GM21723 (cell line): ENCODE data around the gene ACKR3.

ENCODE experiments used
- ATAC-seq: cut with Tn5 transposase; IDR thresholded peaks from one replicate; pipeline ENCODE4 v1.9.1; 2021; ENCODE audit warnings: mild to moderate bottlenecking, moderate library complexity; ENCODE audit not compliant: unreplicated experiment

The ACKR3 gene

DNA sequence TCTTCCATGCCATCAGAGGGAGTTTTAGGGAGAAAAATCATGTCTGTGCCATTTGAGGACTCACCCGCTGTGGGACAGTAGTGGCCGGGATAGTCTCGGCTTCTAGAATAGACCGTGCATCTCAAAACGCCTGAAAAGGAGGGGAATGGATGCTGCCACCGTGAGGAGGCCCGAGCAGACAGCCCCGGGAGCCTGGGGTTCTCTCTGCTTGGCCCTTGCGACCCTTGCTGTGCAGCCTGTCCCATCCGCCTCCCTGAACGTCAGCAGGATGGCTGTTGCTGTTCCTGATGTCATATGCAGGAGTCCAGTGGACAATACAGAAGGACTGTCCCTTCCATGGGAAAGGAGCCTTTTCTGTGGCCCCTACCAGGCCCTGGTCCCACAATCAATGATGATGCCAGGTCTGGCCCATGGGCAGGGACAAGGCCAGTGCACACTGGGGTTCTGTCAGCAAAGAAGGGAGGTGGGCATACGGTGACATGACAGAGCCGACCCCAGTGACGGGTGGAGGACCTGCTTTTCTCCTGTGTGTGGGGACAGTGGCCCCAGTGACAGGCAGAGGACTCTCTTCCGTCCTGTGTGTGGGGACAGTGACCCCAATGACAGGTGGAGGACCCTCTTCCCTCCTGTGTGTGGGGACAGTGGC lies 58.8 kb downstream of the ACKR3 start:
- no peak for ATAC-seq

DNA sequence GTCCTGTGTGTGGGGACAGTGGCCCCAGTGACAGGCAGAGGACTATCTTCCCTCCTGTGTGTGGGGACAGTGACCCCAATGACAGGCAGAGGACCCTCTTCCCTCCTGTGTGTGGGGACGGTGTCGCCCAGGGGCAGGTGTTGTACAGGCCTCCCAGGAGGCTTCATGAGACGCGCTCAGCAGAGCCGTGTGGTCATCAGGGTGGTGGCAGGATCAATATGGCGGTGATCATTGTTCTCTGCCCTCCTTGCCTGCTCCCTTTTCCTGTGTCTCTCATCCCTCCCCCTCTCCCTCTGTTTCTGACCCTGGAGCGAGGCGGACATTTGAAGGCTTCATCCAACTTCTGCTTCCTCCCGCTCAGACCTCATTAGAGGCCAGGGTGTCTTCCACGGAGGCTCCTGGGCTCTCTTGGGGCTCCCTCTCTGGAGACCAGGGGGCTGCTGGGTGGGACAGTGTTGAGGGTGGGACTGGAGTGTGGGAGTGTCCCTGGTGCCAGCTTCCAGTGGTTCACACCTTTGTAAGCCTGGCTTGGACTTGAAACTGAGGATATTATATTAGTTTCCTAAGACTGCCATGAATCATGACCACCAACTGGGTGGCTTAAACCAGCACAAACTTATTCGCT lies 59.5 kb downstream of the ACKR3 start:
- ATAC-seq = no peak

DNA sequence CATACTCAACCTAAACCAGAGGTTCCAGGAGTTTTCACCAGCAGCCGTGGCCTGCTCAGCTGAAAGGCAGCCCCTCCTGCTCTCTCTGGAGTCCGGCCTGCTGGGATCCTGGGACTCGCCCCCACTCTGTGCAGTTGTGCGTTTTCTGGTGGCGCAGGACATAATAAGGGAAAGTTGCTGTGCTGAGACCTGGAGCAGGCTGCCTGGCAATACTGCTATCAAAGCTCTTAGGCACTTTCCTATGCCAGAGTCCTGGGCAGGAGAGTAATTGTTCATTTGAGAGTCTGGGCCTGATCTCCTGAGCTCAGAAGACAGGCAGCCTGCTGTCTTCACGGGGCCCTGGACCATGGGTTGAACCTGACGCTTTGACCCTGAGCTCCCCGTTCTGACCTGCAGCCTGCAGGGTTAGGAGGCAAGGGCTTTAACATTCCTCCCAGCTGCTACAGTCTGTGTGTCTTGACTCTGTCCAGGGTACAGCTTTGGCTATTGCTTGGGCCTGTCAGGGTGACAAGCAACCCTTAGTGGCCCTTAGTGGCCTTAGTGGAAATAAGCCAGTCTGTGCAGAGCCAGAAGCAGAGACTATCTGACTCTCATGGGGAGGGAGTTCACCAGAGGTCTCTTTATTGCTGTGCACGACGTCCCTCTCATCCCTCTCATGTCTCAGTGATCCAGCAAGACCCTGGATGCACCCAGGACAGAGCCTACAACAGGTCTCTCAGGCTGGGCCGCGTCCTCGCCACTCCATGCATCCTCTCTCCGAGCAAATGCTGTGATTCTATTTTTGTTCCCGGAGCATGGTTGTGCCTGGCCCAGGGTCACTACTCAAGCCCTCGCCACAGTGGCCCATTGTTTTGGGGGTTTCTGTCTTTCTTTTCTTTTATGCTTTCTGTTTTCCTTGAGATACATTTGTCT lies 60.6 kb downstream of the ACKR3 start:
- no peak for ATAC-seq

GRCh38 chr2:236631281-236631855 lies 61.7 kb downstream of the ACKR3 start:
- ATAC-seq = no peak

DNA sequence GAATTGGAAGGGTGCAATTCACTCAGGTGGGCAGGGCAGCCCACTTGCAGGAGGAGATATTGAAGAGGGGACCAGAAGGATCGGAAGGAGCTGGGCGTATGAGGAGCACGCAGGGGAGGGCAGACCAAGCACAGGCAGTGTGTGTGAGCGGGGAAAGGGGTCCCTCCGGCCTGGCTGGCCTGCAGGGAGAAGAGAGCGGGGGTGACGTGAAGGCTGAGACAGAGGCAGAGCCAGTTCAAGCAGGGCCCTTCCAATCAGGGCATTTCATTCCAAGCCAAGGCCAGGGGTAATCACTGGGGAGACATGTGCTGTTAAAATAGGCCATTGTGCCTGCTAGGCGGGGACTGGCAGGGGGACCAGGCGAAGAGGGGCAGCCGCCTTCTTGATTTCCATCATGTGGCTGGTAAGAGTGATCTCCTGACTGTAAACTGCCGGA lies 62.2 kb downstream of the ACKR3 start:
- ATAC-seq = no peak
